Astrocyte of the spinal cord (primary cell): ENCODE measurements around the gene PTPRR.

Experiments used
- DNase-seq: peaks from one replicate; pipeline ENCODE4 v3.0.0; 2011; ENCODE audit warnings: low read depth, low spot score
- H3K4me3 ChIP-seq: 2 replicates; pipeline ENCODE4 v1.5.1; 2011; ENCODE audit warnings: low read depth, mild to moderate bottlenecking, low read length, moderate library complexity
- CTCF ChIP-seq: IDR thresholded peaks from 2 replicates; pipeline ENCODE4 v1.5.1; 2012; ENCODE audit warnings: low read depth, mild to moderate bottlenecking, low read length, inconsistent platforms
- in situ Hi-C: cut with HindIII; loops from 2 replicates; pipeline ENCODE4 v1.10.0; 2017; ENCODE audit warnings: low sequenced_read_pairs

The PTPRR gene

DNA sequence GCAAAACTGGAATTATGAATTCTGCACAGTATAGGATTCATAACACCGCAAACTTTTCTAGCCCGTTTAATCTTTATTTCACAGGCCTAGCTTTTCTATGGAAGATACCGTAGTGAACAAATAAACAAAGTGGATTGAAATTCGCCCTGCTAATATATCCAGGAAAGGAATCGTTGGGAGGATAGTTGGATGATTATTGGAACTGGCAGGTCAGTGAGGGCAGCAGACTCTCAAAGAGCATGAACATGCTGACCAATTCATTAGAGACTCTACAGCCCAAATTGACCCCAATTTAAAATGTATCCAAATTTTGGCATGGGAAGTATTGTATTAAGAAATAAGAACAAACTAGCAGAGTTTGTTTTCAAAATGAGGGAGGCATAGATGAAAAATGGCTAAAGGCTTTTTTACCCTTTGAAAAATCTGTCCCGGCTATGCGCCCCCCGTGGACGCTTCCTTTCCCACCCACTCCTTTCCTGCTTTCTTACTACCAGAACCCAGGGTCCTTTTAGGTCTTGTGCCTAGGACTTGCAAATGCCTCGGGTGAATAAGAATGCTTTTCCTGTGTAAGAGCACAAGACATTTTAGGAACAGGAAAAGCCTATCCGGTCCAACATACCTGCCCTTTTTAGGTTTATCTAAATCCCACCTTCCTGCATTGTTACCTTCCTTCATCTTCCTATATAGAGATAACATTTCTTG, 198.7 kb downstream of the PTPRR start:
- in situ Hi-C loops = no loop called here
- no peak overlapping the region for H3K4me3 ChIP-seq
- DNase-seq = no peak
- TF ChIP-seq CTCF = no peak

DNA sequence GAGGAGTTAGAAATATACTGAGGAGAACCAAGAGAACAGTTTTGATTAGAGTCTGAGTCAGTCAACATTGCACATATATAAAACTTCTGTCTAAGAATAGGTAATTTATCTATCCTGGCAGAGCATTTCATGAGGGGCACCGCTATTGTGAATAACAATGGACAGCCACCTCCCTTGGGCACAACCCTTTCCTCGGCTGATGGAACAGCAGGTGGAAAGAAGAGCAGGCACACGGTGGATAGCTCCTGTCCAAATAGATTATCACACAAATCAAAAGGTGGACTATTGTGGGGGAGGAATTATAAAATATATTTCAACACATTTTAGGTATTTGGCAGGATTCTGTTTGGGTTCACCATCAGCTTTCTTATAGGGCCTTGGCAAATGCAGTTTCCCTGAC, 199.3 kb downstream of the PTPRR start:
- in situ Hi-C loops = no loop called here
- TF ChIP-seq CTCF = no peak
- no peak overlapping the region for H3K4me3 ChIP-seq
- no peak for DNase-seq

GRCh38 chr12:70719672-70720420, 200.7 kb downstream of the PTPRR start:
- in situ Hi-C loops = no loop called here
- DNase-seq = peak; percentile 62
- TF ChIP-seq CTCF = peak; percentile 95
- H3K4me3 ChIP-seq = peak overlapping the region; percentile 32

GRCh38 chr12:70719071-70719470, 201.5 kb downstream of the PTPRR start:
- DNase-seq = peak; percentile 6
- H3K4me3 ChIP-seq = no peak overlapping the region
- no peak for TF ChIP-seq CTCF
- in situ Hi-C loops = no loop called here

GRCh38 chr12:70711831-70712230, 208.7 kb downstream of the PTPRR start:
- no peak for DNase-seq
- in situ Hi-C loops = no loop called here
- no peak overlapping the region for H3K4me3 ChIP-seq
- no peak for TF ChIP-seq CTCF

DNA sequence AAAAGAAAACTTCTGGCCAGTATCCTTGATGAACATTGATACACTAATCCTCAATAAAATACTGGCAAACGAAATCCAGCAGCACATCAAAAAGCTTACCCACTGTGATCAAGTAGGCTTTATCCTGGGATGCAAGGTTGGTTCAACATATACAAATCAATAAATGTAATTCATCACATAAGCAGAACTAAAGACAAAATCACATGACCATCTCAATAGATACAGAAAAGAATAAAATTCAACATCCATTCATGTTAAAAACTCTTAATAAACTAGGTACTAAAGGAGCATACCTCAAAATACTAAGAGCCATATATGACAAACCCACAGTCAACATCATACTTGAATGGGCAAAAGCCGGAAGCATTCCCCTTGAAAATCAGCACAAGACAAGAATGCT, 211.5 kb downstream of the PTPRR start:
- in situ Hi-C loops = no loop called here
- no peak for TF ChIP-seq CTCF
- DNase-seq = no peak
- no peak overlapping the region for H3K4me3 ChIP-seq
